Fibroblast of skin of back (primary cell): ENCODE measurements around the gene SEC24C.
"Not testable (repeated sequence)": the region's sequence is repeated elsewhere in the genome, so short reads cannot be mapped to it uniquely, and the experiment has no call there.

Experiments used
- DNase-seq: peaks from one replicate; pipeline ENCODE4 v3.0.0-alpha.2; 2013

Gene SEC24C

GRCh38 chr10:73732931-73733623 lies 11.1 kb upstream of the SEC24C start:
- DNase-seq, result no peak

- DNase-seq, result no peak
Observed at GRCh38 chr10:73734028-73734720, 10.0 kb upstream of the SEC24C start.

- no peak for DNase-seq
Observed at GRCh38 chr10:73734796-73735305, 9.3 kb upstream of the SEC24C start.

- not testable (repeated sequence) for DNase-seq
Observed at GRCh38 chr10:73740501-73741254, 3.5 kb upstream of the SEC24C start.

- no peak for DNase-seq
Observed at GRCh38 chr10:73742454-73742734, 1.8 kb upstream of the SEC24C start.

GRCh38 chr10:73743327-73743904 lies 756 bp upstream of the SEC24C start:
- no peak for DNase-seq

- DNase-seq, result peak; percentile 72
Observed at GRCh38 chr10:73744664-73744975, 448 bp downstream of the SEC24C start.

- no peak for DNase-seq
Observed at GRCh38 chr10:73746721-73747120, 2.5 kb downstream of the SEC24C start.

- no peak for DNase-seq
Observed at GRCh38 chr10:73750819-73751218, 6.6 kb downstream of the SEC24C start.

- DNase-seq, result no peak
Observed at GRCh38 chr10:73756183-73756582, 12.0 kb downstream of the SEC24C start.

- DNase-seq, result no peak
Observed at GRCh38 chr10:73758704-73759511, 14.7 kb downstream of the SEC24C start.

- no peak for DNase-seq
Observed at GRCh38 chr10:73759512-73760115, 15.4 kb downstream of the SEC24C start.

- no peak for DNase-seq
Observed at GRCh38 chr10:73761781-73762180, 17.6 kb downstream of the SEC24C start.

GRCh38 chr10:73762915-73763314 lies 18.7 kb downstream of the SEC24C start:
- DNase-seq, result peak; percentile 16

- DNase-seq, result no peak
Observed at GRCh38 chr10:73763343-73763742, 19.2 kb downstream of the SEC24C start.

GRCh38 chr10:73765066-73765465 lies 20.9 kb downstream of the SEC24C start:
- DNase-seq, result no peak

- DNase-seq, result no peak
Observed at GRCh38 chr10:73768881-73769280, 24.7 kb downstream of the SEC24C start.

- no peak for DNase-seq
Observed at GRCh38 chr10:73769396-73769795, 25.2 kb downstream of the SEC24C start.

- peak; percentile 15 for DNase-seq
Observed at GRCh38 chr10:73771722-73772280, 27.6 kb downstream of the SEC24C start.

- DNase-seq, result peak; percentile 85
Observed at GRCh38 chr10:73772281-73773151, 28.3 kb downstream of the SEC24C start.
